NOMO-1 treated with dmso at 0.1 percent for 144 hours (cell line): ENCODE data around the gene PARM1.

Source experiments
- DNase-seq: peaks from one replicate; lab custom pipeline; 2025; ENCODE audit not compliant: unreplicated experiment; lab: John Stamatoyannopoulos, UW

Gene PARM1

GRCh38 chr4:75065909-75066308 lies 133.0 kb downstream of the PARM1 start:
- DNase-seq: peak; percentile 23

- no peak for DNase-seq
Observed at GRCh38 chr4:75069493-75070074, 136.7 kb downstream of the PARM1 start.

GRCh38 chr4:75071317-75071716 lies 138.4 kb downstream of the PARM1 start:
- DNase-seq: no peak

GRCh38 chr4:75080888-75081287 lies 148.0 kb downstream of the PARM1 start:
- DNase-seq: no peak

GRCh38 chr4:75081561-75081960 lies 148.6 kb downstream of the PARM1 start:
- DNase-seq: no peak

- no peak for DNase-seq
Observed at GRCh38 chr4:75087416-75087815, 154.5 kb downstream of the PARM1 start.

- no peak for DNase-seq
Observed at GRCh38 chr4:75087865-75088264, 154.9 kb downstream of the PARM1 start.

GRCh38 chr4:75089206-75089605 lies 156.3 kb downstream of the PARM1 start:
- no peak for DNase-seq

GRCh38 chr4:75099321-75099720 lies 166.4 kb downstream of the PARM1 start:
- no peak for DNase-seq
